Measurements from ENCODE around the gene ATP10B.

Gene ATP10B

GRCh38 chr5:160749026-160749425, 103.0 kb downstream of the ATP10B start:
- Histone ChIP-seq H3K36me3 (ENCODE audit: insufficient read depth, insufficient read length, low read length) (no peaks in the 10 kb centered on the region), H3K27me3 (ENCODE audit: insufficient read depth, insufficient read length) (no peaks in the 10 kb centered on the region), H3K9ac (ENCODE audit: insufficient read length, low read depth) (no peak overlapping the region), H3K4me1 (ENCODE audit: insufficient read depth, insufficient read length) (no peaks in the 10 kb centered on the region), H3K9me3 (ENCODE audit: insufficient read depth, low read length) (no peaks in the 10 kb centered on the region), H3K4me3 (ENCODE audit: insufficient read length, low read depth) (no peak overlapping the region)
- DNase-seq (ENCODE audit: low read depth, low spot score) = no peak
- TF ChIP-seq ZNF274 (IDR thresholded peaks at IDR 0.05; ENCODE audit: low read depth, low read length) (no peak), SUZ12 (IDR thresholded peaks at IDR 0.05; ENCODE audit: extremely low read depth, insufficient read depth, insufficient read length) (no peak), YY1 (IDR thresholded peaks at IDR 0.05; ENCODE audit: insufficient read depth, insufficient read length) (no peak)

- TF ChIP-seq ZNF274 (IDR thresholded peaks at IDR 0.05; ENCODE audit: low read depth, low read length) (no peak), YY1 (IDR thresholded peaks at IDR 0.05; ENCODE audit: insufficient read depth, insufficient read length) (no peak), SUZ12 (IDR thresholded peaks at IDR 0.05; ENCODE audit: extremely low read depth, insufficient read depth, insufficient read length) (no peak)
- Histone ChIP-seq H3K9me3 (ENCODE audit: insufficient read depth, low read length) (no peaks in the 10 kb centered on the region), H3K9ac (ENCODE audit: insufficient read length, low read depth) (no peak overlapping the region), H3K36me3 (ENCODE audit: insufficient read depth, insufficient read length, low read length) (no peaks in the 10 kb centered on the region), H3K4me3 (ENCODE audit: insufficient read length, low read depth) (no peak overlapping the region), H3K4me1 (ENCODE audit: insufficient read depth, insufficient read length) (no peaks in the 10 kb centered on the region), H3K27me3 (ENCODE audit: insufficient read depth, insufficient read length) (no peaks in the 10 kb centered on the region)
- DNase-seq (ENCODE audit: low read depth, low spot score) = no peak
Measured at GRCh38 chr5:160747987-160748386, 104.0 kb downstream of the ATP10B start.

DNA sequence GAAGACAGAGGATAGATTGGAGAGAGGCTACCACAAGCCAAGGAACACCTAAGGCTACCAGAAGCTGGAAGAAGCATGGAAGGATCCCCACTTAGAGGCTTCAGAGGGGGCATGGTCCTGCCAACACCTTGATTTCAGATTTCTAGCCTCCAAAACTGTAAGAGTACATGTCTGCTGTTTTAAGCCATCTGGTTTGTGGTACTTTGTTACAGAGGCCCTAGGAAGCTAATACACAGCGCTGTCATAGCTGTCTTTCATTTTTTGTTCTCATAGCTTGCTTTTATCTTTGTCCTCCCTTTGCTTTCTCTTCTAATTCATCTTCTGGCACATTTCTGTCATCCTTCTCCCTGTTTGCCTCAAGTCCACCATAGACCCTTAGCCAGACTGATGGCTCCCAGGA, 104.5 kb downstream of the ATP10B start:
- Histone ChIP-seq H3K4me1 (ENCODE audit: insufficient read depth, insufficient read length) (no peaks in the 10 kb centered on the region), H3K27me3 (ENCODE audit: insufficient read depth, insufficient read length) (no peaks in the 10 kb centered on the region), H3K9me3 (ENCODE audit: insufficient read depth, low read length) (no peaks in the 10 kb centered on the region), H3K36me3 (ENCODE audit: insufficient read depth, insufficient read length, low read length) (no peaks in the 10 kb centered on the region), H3K9ac (ENCODE audit: insufficient read length, low read depth) (no peak overlapping the region), H3K4me3 (ENCODE audit: insufficient read length, low read depth) (no peak overlapping the region)
- TF ChIP-seq ZNF274 (IDR thresholded peaks at IDR 0.05; ENCODE audit: low read depth, low read length) (no peak), YY1 (IDR thresholded peaks at IDR 0.05; ENCODE audit: insufficient read depth, insufficient read length) (no peak), SUZ12 (IDR thresholded peaks at IDR 0.05; ENCODE audit: extremely low read depth, insufficient read depth, insufficient read length) (no peak)
- DNase-seq (ENCODE audit: low read depth, low spot score) = no peak

DNA sequence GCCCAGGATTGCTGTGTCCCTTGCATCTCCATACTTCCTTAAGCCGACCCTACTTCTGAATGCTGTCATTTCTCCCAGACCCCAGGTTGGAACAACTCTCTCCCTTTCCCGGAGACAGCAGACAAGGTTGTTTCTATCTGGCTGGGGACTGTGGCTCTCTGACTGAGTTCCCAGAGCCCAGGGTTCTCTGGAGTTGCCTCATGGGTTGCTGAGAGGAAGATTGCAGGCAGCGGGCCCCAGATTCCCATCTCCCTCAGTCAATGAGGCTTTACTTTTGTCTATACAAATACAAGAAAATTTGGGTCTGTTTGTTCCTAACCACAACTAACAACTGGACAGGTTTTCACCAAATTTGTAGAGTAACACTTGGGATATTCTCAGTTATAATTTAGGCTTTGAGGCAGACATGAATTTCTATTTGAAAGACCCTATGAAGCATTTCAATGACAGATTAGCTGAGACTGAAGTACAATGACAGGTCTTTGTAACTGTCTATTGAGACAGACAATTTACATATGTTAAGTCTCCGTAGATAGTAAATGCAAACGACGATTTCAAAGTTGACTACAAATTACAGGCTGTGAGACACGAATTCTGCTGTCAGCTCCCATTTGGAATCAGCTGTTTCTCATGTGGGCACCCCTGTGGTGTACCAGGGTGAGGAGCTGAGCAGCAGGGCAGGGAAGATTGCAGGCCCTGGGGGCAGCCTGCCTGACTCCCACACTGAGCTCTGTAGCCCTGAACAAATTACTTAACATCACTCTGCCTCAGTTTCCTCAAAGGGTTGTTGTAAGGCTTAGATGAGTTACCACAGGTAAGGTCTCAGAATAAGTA, 107.5 kb downstream of the ATP10B start:
- no peak for DNase-seq (ENCODE audit: low read depth, low spot score)
- TF ChIP-seq YY1 (IDR thresholded peaks at IDR 0.05; ENCODE audit: insufficient read depth, insufficient read length) (no peak), ZNF274 (IDR thresholded peaks at IDR 0.05; ENCODE audit: low read depth, low read length) (no peak)
- Histone ChIP-seq H3K9me3 (ENCODE audit: insufficient read depth, low read length) (no peaks in the 10 kb centered on the region), H3K4me1 (ENCODE audit: insufficient read depth, insufficient read length) (no peaks in the 10 kb centered on the region), H3K4me3 (ENCODE audit: insufficient read length, low read depth) (no peak overlapping the region), H3K27me3 (ENCODE audit: insufficient read depth, insufficient read length) (no peaks in the 10 kb centered on the region), H3K9ac (ENCODE audit: insufficient read length, low read depth) (no peak overlapping the region), H3K36me3 (ENCODE audit: insufficient read depth, insufficient read length, low read length) (no peaks in the 10 kb centered on the region)

DNA sequence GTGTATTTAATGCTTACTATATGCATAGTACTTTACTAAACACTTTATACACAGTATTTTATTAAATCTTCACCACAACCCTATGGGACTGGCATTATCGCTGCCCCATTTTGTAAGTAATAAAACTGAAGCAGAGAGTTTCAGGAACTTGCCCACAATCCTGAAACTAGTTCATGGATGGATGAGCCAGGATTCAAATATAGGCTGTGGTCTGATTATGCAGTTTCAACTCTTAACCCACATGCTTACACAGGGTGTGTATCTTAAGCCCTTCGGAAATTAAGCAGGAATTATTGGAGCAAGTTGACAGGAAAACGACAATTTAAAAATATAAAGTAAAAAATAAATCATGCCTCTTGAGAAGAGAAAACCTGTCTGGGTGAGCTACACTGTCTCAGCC, 109.0 kb downstream of the ATP10B start:
- Histone ChIP-seq H3K27me3 (ENCODE audit: insufficient read depth, insufficient read length) (no peaks in the 10 kb centered on the region), H3K4me1 (ENCODE audit: insufficient read depth, insufficient read length) (no peaks in the 10 kb centered on the region), H3K9me3 (ENCODE audit: insufficient read depth, low read length) (no peaks in the 10 kb centered on the region), H3K36me3 (ENCODE audit: insufficient read depth, insufficient read length, low read length) (no peaks in the 10 kb centered on the region), H3K9ac (ENCODE audit: insufficient read length, low read depth) (no peak overlapping the region), H3K4me3 (ENCODE audit: insufficient read length, low read depth) (no peak overlapping the region)
- TF ChIP-seq SUZ12 (IDR thresholded peaks at IDR 0.05; ENCODE audit: extremely low read depth, insufficient read depth, insufficient read length) = no peak
- no peak for DNase-seq (ENCODE audit: low read depth, low spot score)

DNA sequence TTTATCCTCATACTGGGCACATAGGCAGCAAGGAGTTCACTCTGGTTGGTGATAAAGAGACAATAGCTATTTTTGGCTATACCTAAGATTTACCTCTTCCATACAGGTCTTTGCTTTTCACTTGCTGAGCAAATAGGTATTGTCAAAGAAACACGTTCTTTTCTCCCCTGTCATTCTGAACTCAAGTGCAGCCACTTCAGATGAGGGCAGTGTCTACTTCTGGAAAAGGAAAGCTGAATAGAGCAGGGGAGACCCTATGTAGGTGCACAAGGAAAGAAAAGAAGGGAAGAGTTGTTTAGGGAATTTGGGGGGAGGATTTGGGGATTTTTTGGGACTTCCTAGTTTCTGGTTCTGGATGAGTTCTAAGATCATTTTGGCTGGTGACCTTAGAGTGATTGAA, 109.6 kb downstream of the ATP10B start:
- Histone ChIP-seq H3K4me1 (ENCODE audit: insufficient read depth, insufficient read length) (no peaks in the 10 kb centered on the region), H3K36me3 (ENCODE audit: insufficient read depth, insufficient read length, low read length) (no peaks in the 10 kb centered on the region), H3K9ac (ENCODE audit: insufficient read length, low read depth) (no peak overlapping the region), H3K9me3 (ENCODE audit: insufficient read depth, low read length) (no peaks in the 10 kb centered on the region), H3K27me3 (ENCODE audit: insufficient read depth, insufficient read length) (no peaks in the 10 kb centered on the region), H3K4me3 (ENCODE audit: insufficient read length, low read depth) (no peak overlapping the region)
- TF ChIP-seq YY1 (IDR thresholded peaks at IDR 0.05; ENCODE audit: insufficient read depth, insufficient read length) = no peak
- TF ChIP-seq ZNF274 (IDR thresholded peaks at IDR 0.05; ENCODE audit: low read depth, low read length) = no peak
- no peak for TF ChIP-seq SUZ12 (IDR thresholded peaks at IDR 0.05; ENCODE audit: extremely low read depth, insufficient read depth, insufficient read length)
- no peak for DNase-seq (ENCODE audit: low read depth, low spot score)

- no peaks in the 10 kb centered on the region for H3K9me3 ChIP-seq (ENCODE audit: insufficient read depth, low read length)
- DNase-seq (ENCODE audit: low read depth, low spot score) = no peak
- TF ChIP-seq ZNF274 (IDR thresholded peaks at IDR 0.05; ENCODE audit: low read depth, low read length) = no peak
- no peak for TF ChIP-seq YY1 (IDR thresholded peaks at IDR 0.05; ENCODE audit: insufficient read depth, insufficient read length)
- TF ChIP-seq SUZ12 (IDR thresholded peaks at IDR 0.05; ENCODE audit: extremely low read depth, insufficient read depth, insufficient read length) = no peak
- no peaks in the 10 kb centered on the region for H3K27me3 ChIP-seq (ENCODE audit: insufficient read depth, insufficient read length)
- no peak overlapping the region for H3K9ac ChIP-seq (ENCODE audit: insufficient read length, low read depth)
- no peaks in the 10 kb centered on the region for H3K36me3 ChIP-seq (ENCODE audit: insufficient read depth, insufficient read length, low read length)
- H3K4me1 ChIP-seq (ENCODE audit: insufficient read depth, insufficient read length) = peaks cover 2% of the 10 kb centered on the region
- H3K4me3 ChIP-seq (ENCODE audit: insufficient read length, low read depth) = no peak overlapping the region
Measured at GRCh38 chr5:160727296-160727997, 124.6 kb downstream of the ATP10B start.
